H1 (cell line): Measurements from ENCODE around the gene TCAIM. TPM values are rescaled to one million over a fixed set of nuclear protein-coding genes. Genes with fewer than 3 reads are reported as not detected.
A peak's percentile ranks its signal among the peaks of the same experiment; 100 is the strongest.

Experiments used
- CTCF ChIA-PET: fragments of 300-600 bp; sonication (Branson Sonifier 250); formaldehyde crosslinking; loops from one replicate; lab custom pipeline; 2021; ENCODE audit not compliant: partially characterized antibody; lab: Charles Lee
- POLR2A ChIA-PET: fragments of 300-600 bp; sonication (Branson Sonifier 250); formaldehyde crosslinking; loops from one replicate; lab custom pipeline; 2021; ENCODE audit warnings: inconsistent platforms; ENCODE audit not compliant: partially characterized antibody; lab: Charles Lee
- DNase-seq, 2 experiments: peaks; one replicate each; pipeline versions ENCODE4 v3.0.0 to v3.0.0-alpha.2; 2010 to 2022; ENCODE audit warnings: low spot score in 2 of 2, low read depth in 1 of 2, mixed read lengths in 1 of 2
- FAIRE-seq: peaks from 2 replicates; lab custom pipeline; 2011; peaks lifted over from hg19 to GRCh38; lab: Jason Lieb, UNC
- H2AFZ ChIP-seq: 2 replicates; pipeline ENCODE4 v1.8.1; 2012; ENCODE audit warnings: low read length, inconsistent platforms
- H2AK5ac ChIP-seq: 2 replicates; pipeline ENCODE4 v1.6.1; 2013; ENCODE audit warnings: low read depth, low read length
- H2BK120ac ChIP-seq: replicated peaks from 2 replicates; pipeline ENCODE3; 2013; ENCODE audit warnings: low read depth, low read length, inconsistent platforms
- H2BK12ac ChIP-seq: 2 replicates; pipeline ENCODE4 v1.6.1; 2013; ENCODE audit warnings: low read depth, low read length
- H2BK15ac ChIP-seq: 2 replicates; pipeline ENCODE4 v1.6.1; 2013; ENCODE audit warnings: low read length
- H2BK20ac ChIP-seq: 2 replicates; pipeline ENCODE4 v1.6.1; 2013; ENCODE audit warnings: low read length
- H2BK5ac ChIP-seq: 2 replicates; pipeline ENCODE4 v1.6.1; 2013; ENCODE audit warnings: low read depth, low read length
- H3K14ac ChIP-seq: 2 replicates; pipeline ENCODE4 v1.6.1; 2013; ENCODE audit warnings: inconsistent platforms; ENCODE audit not compliant: insufficient read length
- H3K18ac ChIP-seq: 2 replicates; pipeline ENCODE4 v1.6.1; 2013; ENCODE audit warnings: low read length; ENCODE audit errors: extremely low read depth
- H3K23ac ChIP-seq: 2 replicates; pipeline ENCODE4 v1.6.1; 2013; ENCODE audit warnings: inconsistent platforms; ENCODE audit not compliant: insufficient read length
- H3K23me2 ChIP-seq: 2 replicates; pipeline ENCODE4 v1.6.1; 2013; ENCODE audit warnings: low read depth, low read length
- H3K27ac ChIP-seq: 2 replicates; pipeline ENCODE4 v1.6.1; 2011; ENCODE audit warnings: low read depth, low read length, inconsistent platforms
- H3K27me3 ChIP-seq, 4 experiments: replicated peaks in 1 of 4; 1 replicate in 1 of 4; 2 replicates in 3 of 4; pipeline versions ENCODE4 v1.6.1 to v1.8.1; 2011 to 2013; ENCODE audit warnings: low read length in 3 of 4, mild to moderate bottlenecking in 3 of 4, inconsistent platforms in 2 of 4, mixed read lengths in 2 of 4, moderate library complexity in 1 of 4; ENCODE audit not compliant: control insufficient read depth in 3 of 4, insufficient read depth in 3 of 4; ENCODE audit errors: extremely low read depth in 1 of 4
- H3K36me3 ChIP-seq, 4 experiments: 2 replicates each; pipeline versions ENCODE4 v1.6.1 to v1.8.1; 2011 to 2013; ENCODE audit warnings: mild to moderate bottlenecking in 4 of 4, low read length in 3 of 4, moderate library complexity in 2 of 4, control low read depth in 1 of 4, inconsistent platforms in 1 of 4; ENCODE audit not compliant: insufficient read depth in 4 of 4, control insufficient read depth in 2 of 4
- H3K4ac ChIP-seq: replicated peaks from 2 replicates; pipeline ENCODE3; 2013; ENCODE audit warnings: low read length, low read depth, mixed read lengths, inconsistent platforms; ENCODE audit not compliant: insufficient read length
- H3K4me1 ChIP-seq, 4 experiments: replicated peaks in 1 of 4; 1 replicate in 1 of 4; 2 replicates in 3 of 4; pipeline versions ENCODE4 v1.6.1 to v1.8.1; 2011 to 2013; ENCODE audit warnings: low read length in 3 of 4, inconsistent platforms in 2 of 4, mixed read lengths in 1 of 4; ENCODE audit not compliant: insufficient read depth in 4 of 4, control insufficient read depth in 3 of 4
- H3K4me2 ChIP-seq, 2 experiments: 2 replicates each; pipeline versions ENCODE4 v1.6.1 to v1.8.1; 2011 to 2013; ENCODE audit warnings: low read depth in 2 of 2, low read length in 2 of 2, control low read depth in 1 of 2, inconsistent platforms in 1 of 2, mild to moderate bottlenecking in 1 of 2; ENCODE audit not compliant: insufficient read depth in 1 of 2
- H3K4me3 ChIP-seq, 4 experiments: fragments of 200-600, 300-600 bp in 1 of 4; sonication (generic), shearing (Covaris generic), sonication (Bioruptor Twin) in 1 of 4; 2 replicates each; pipeline versions ENCODE4 v1.5.1 to v1.8.1; 2011 to 2016; ENCODE audit warnings: low read length in 4 of 4, low read depth in 3 of 4, control low read depth in 2 of 4, inconsistent platforms in 2 of 4, mild to moderate bottlenecking in 2 of 4, mixed read lengths in 1 of 4, moderate library complexity in 1 of 4; ENCODE audit not compliant: insufficient read depth in 2 of 4; ENCODE audit errors: extremely low read depth in 1 of 4
- H3K56ac ChIP-seq: replicated peaks from 2 replicates; pipeline ENCODE3; 2013; ENCODE audit warnings: low read depth, mild to moderate bottlenecking, mixed read lengths, low read length, inconsistent platforms; ENCODE audit not compliant: insufficient read length
- H3K79me1 ChIP-seq: 2 replicates; pipeline ENCODE4 v1.6.1; 2013; ENCODE audit warnings: low read depth, low read length, control low read depth
- H3K79me2 ChIP-seq, 2 experiments: 2 replicates each; pipeline versions ENCODE4 v1.6.1 to v1.8.1; 2012 to 2013; ENCODE audit warnings: low read length in 2 of 2, mild to moderate bottlenecking in 2 of 2, inconsistent platforms in 1 of 2; ENCODE audit not compliant: insufficient read depth in 2 of 2, control insufficient read depth in 1 of 2
- H3K9ac ChIP-seq, 4 experiments: replicated peaks in 1 of 4; 1 replicate in 1 of 4; 2 replicates in 3 of 4; pipeline versions ENCODE4 v1.6.1 to v1.8.1; 2011 to 2013; ENCODE audit warnings: low read depth in 3 of 4, low read length in 3 of 4, control low read depth in 2 of 4, mild to moderate bottlenecking in 2 of 4, moderate library complexity in 2 of 4, inconsistent platforms in 1 of 4; ENCODE audit errors: extremely low read depth in 1 of 4
- H3K9me3 ChIP-seq, 2 experiments: 2 replicates each; pipeline versions ENCODE4 v1.6.1 to v1.8.1; 2012 to 2013; ENCODE audit warnings: mild to moderate bottlenecking in 2 of 2, moderate library complexity in 2 of 2, control low read depth in 1 of 2, inconsistent platforms in 1 of 2, low read depth in 1 of 2, low read length in 1 of 2, mixed read lengths in 1 of 2; ENCODE audit not compliant: insufficient read depth in 2 of 2
- H4K20me1 ChIP-seq, 2 experiments: replicated peaks in 1 of 2; 2 replicates each; pipeline versions ENCODE3 to v1.8.1; 2011 to 2013; ENCODE audit warnings: inconsistent platforms in 2 of 2, low read length in 2 of 2, mild to moderate bottlenecking in 1 of 2; ENCODE audit not compliant: insufficient read depth in 2 of 2, control insufficient read depth in 1 of 2
- H4K5ac ChIP-seq: 2 replicates; pipeline ENCODE4 v1.6.1; 2013; ENCODE audit warnings: low read length, low read depth, mixed read lengths, inconsistent platforms; ENCODE audit not compliant: insufficient read length
- H4K8ac ChIP-seq: 2 replicates; pipeline ENCODE4 v1.8.0; 2013; ENCODE audit warnings: mild to moderate bottlenecking, moderate library complexity, low read length, inconsistent platforms; ENCODE audit not compliant: insufficient read depth; ENCODE audit errors: extremely low read depth
- H4K91ac ChIP-seq: replicated peaks from 2 replicates; pipeline ENCODE3; 2013; ENCODE audit warnings: low read length, mixed read lengths, inconsistent platforms; ENCODE audit not compliant: insufficient read length
- ATF2 ChIP-seq: IDR thresholded peaks from 2 replicates; pipeline ENCODE4 v1.6.1; 2012; ENCODE audit warnings: low read length, inconsistent platforms
- BRCA1 ChIP-seq: IDR thresholded peaks from 2 replicates; pipeline ENCODE4 v1.6.1; 2012; ENCODE audit warnings: low read depth, low read length, improper control_type of control experiment
- CTCF ChIP-seq, 3 experiments: IDR thresholded peaks; 1 replicate in 2 of 3; 2 replicates in 1 of 3; pipeline versions ENCODE4 v1.5.1 to v1.6.1; 2011; ENCODE audit warnings: low read length in 3 of 3, mild to moderate bottlenecking in 3 of 3, inconsistent platforms in 2 of 3, low read depth in 1 of 3, moderate library complexity in 1 of 3; ENCODE audit not compliant: insufficient read depth in 1 of 3; ENCODE audit errors: control extremely low read depth in 1 of 3
- MAX ChIP-seq: IDR thresholded peaks from 2 replicates; pipeline ENCODE4 v1.6.1; 2012; ENCODE audit warnings: inconsistent platforms
- POLR2AphosphoS5 ChIP-seq: IDR thresholded peaks from 2 replicates; pipeline ENCODE4 v1.6.1; 2011; ENCODE audit warnings: low read depth, low read length
- POU5F1 ChIP-seq: IDR thresholded peaks from 2 replicates; pipeline ENCODE4 v1.6.1; 2011; ENCODE audit warnings: low read depth, mild to moderate bottlenecking, low read length, moderate library complexity
- SRF ChIP-seq: IDR thresholded peaks from 2 replicates; pipeline ENCODE4 v1.6.1; 2011; ENCODE audit warnings: mild to moderate bottlenecking, low read depth, low read length, moderate library complexity
- TAF7 ChIP-seq: optimal IDR thresholded peaks from 2 replicates; pipeline ENCODE3; 2011; ENCODE audit warnings: low read depth, mild to moderate bottlenecking, inconsistent platforms, low read length, moderate library complexity, borderline replicate concordance
- TCF12 ChIP-seq: IDR thresholded peaks from 2 replicates; pipeline ENCODE4 v1.6.1; 2011; ENCODE audit warnings: low read depth, mild to moderate bottlenecking, low read length
- TEAD4 ChIP-seq: IDR thresholded peaks from 2 replicates; pipeline ENCODE4 v1.6.1; 2012; ENCODE audit warnings: low read depth, low read length, inconsistent platforms, mixed read lengths
- WGBS, 2 experiments: shearing (Covaris generic) in 1 of 2; methylation state at CpG; one replicate each; pipeline versions ENCODE4 v1.1.6 to v1.1.7; 2013 to 2015; ENCODE audit warnings: low lambda C conversion rate in 2 of 2, mixed read lengths in 2 of 2, inconsistent platforms in 1 of 2, low coverage in 1 of 2, missing lambda C conversion rate in 1 of 2; ENCODE audit not compliant: insufficient replicate concordance in 2 of 2, insufficient coverage in 1 of 2, insufficient read length in 1 of 2; ENCODE audit errors: extremely low coverage in 1 of 2, missing lambda C conversion rate in 1 of 2; 5-methylcytosine and 5-hydroxymethylcytosine counted together
- polyA plus RNA-seq, 7 experiments: library from polyadenylated mRNA; depleted of rRNA in 3 of 7; stranded (reverse) in 5 of 7; unstranded in 2 of 7; fragments of >200 nt in 5 of 7; fragments of 200-250 nt in 2 of 7; gene quantifications; 1 replicate in 5 of 7; 2 replicates in 1 of 7; 4 replicates in 1 of 7; pipeline versions ENCODE4 v1.2.1 to v1.2.3, GENCODE V29; 2011 to 2013; ENCODE audit warnings: missing spikeins in 2 of 7, mixed read lengths in 2 of 7
- total RNA-seq: library from RNA; stranded (reverse); fragmentation: NEBNext Ultra II Directional; extraction: Animal tissue kit (Norgen Biotek cat#: 25700); gene quantifications from 2 replicates; pipeline ENCODE4 v1.2.1, GENCODE V29; 2021

Gene TCAIM
- total and polyA plus RNA-seq, 2 of the 8 experiments (the other 6 are each of a cell fraction or from before 2014, with no cell fraction given): 6.9 to 22.1 TPM

- Histone ChIP-seq H2BK15ac (no peak overlapping the region), H3K23ac (no peak overlapping the region), H4K20me1 (no peaks in the 10 kb centered on the region), H3K27me3 (no peaks in the 10 kb centered on the region), H3K79me1 (no peaks in the 10 kb centered on the region), H3K4me3 (no peak overlapping the region), H3K56ac (no peak overlapping the region), H3K4me2 (no peak overlapping the region), H2BK120ac (no peak overlapping the region), H2AK5ac (no peak overlapping the region), H3K14ac (no peak overlapping the region), H3K9ac (no peak overlapping the region), H3K27ac (no peak overlapping the region), H2BK20ac (no peak overlapping the region), H3K23me2 (no peaks in the 10 kb centered on the region), H3K4ac (no peak overlapping the region), H4K8ac (no peak overlapping the region), H3K36me3 (no peaks in the 10 kb centered on the region), H2BK5ac (no peak overlapping the region), H3K4me1 (peaks cover 0 to 3% (median 2%) of the 10 kb centered on the region in 4 experiments; a peak in 3 of 7 replicates), H4K91ac (no peak overlapping the region), H3K9me3 (no peaks in the 10 kb centered on the region), H3K79me2 (no peaks in the 10 kb centered on the region), H2AFZ (no peak overlapping the region), H2BK12ac (no peak overlapping the region), H4K5ac (no peak overlapping the region), H3K18ac (no peak overlapping the region)
- ChIA-PET POLR2A (no interaction called here), CTCF (interaction anchor here (0.8 to 3.1 kb wide), 11 partner anchors 9 to 95 kb away, joined by 3 to 11 read pairs (median 4); no protein-coding TSS in a partner anchor)
- 73% methylated on average over 2 of the region's 2 CpGs; no CpG with 5 or more reads in 1 of the 2 experiments for WGBS, 2 experiments
- FAIRE-seq (no peak), DNase-seq (peak in 1 of 2 experiments; percentile 79)
- TF ChIP-seq BRCA1 (no peak), MAX (no peak), TAF7 (no peak), CTCF (IDR thresholded peaks at IDR 0.05; ENCODE audit: control extremely low read depth in 1 of 3, insufficient read depth in 1 of 3, low read depth in 1 of 3, low read length in 3 of 3) (peak; percentile 42 to 75 (median 62)), POU5F1 (no peak), SRF (no peak), ATF2 (no peak), TCF12 (no peak), TEAD4 (peak; percentile 85), POLR2AphosphoS5 (no peak)
Observed at GRCh38 chr3:44418549-44418948, 80.0 kb downstream of the TCAIM start.
